ENCODE data around the gene TCF12.
"Not testable (repeated sequence)": the region's sequence is repeated elsewhere in the genome, so short reads cannot be mapped to it uniquely, and the experiment has no call there.

TCF12 gene

DNA sequence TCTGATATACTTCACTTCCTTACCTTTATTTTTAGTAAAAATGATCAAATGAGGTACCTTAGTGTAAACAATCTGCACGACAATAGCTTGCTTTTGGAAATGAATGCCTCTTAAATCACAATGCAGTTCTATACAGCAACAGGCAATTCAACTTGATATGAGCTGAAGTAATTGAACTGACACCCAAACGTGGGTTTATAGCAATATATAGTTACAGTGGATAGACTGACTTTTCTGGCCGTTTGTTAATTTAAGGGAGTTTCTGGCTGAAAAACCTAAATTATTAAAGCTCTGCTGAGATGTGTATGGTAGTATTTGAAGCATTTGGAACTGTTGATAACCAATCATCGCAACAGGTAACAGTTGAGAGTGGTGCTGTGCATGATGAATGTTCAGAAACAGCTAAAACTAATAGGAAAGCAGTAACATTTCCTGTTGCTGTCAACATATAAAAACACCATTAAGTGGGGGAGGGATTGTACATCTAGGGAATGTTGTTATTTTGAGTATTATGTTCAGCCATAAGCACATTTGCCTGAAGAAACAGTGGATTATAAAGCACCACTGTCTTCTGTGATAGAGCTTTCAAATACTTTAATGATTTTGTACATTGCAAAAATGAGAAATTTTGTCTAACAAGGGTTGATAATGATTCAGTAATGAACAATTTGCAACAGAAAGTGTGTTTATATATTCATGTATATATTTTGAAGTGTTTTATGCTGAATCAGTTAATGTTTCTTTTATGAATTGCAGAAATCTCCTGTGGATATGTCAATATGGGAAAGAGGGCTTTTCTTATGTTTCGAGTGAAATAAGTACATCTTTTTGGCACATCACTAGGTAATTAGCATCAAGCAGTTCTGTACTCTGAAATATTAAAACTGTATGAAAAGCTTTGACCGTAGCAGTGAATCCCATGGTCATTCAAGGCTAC lies 176.1 kb downstream of the TCF12 start:
- no peak for DNase-seq (ENCODE audit: low spot score)

- DNase-seq (ENCODE audit: low spot score): no peak
Measured at GRCh38 chr15:57095896-57096295, 177.5 kb downstream of the TCF12 start.

- no peak for DNase-seq (ENCODE audit: low spot score)
Measured at GRCh38 chr15:57097246-57097645, 178.8 kb downstream of the TCF12 start.

GRCh38 chr15:57097919-57098543 lies 179.6 kb downstream of the TCF12 start:
- DNase-seq (ENCODE audit: low spot score): not testable (repeated sequence)

DNA sequence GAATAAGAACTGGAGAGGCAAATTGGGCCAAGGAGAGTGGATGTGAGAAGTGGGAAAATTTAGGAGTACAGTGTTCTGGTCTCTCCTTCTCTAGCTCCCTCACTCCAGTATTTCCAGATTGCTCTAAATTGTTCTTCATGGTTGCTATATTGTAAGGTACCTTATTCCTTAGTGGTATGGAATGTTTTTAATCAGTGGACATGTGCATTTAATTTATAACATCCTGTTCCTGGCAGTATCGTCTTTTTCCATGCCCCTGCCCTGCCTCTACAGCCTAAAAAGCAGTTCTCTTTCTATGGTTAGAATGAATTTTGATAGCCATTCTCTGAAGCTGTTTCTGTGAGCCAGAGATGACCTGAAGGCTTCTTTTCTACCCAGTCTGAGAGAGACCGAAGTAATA lies 180.5 kb downstream of the TCF12 start:
- DNase-seq (ENCODE audit: low spot score): no peak

GRCh38 chr15:57100136-57100539 lies 181.7 kb downstream of the TCF12 start:
- no peak for DNase-seq (ENCODE audit: low spot score)

GRCh38 chr15:57102858-57103257 lies 184.4 kb downstream of the TCF12 start:
- no peak for DNase-seq (ENCODE audit: low spot score)

GRCh38 chr15:57108296-57108695 lies 189.9 kb downstream of the TCF12 start:
- no peak for DNase-seq (ENCODE audit: low spot score)

DNA sequence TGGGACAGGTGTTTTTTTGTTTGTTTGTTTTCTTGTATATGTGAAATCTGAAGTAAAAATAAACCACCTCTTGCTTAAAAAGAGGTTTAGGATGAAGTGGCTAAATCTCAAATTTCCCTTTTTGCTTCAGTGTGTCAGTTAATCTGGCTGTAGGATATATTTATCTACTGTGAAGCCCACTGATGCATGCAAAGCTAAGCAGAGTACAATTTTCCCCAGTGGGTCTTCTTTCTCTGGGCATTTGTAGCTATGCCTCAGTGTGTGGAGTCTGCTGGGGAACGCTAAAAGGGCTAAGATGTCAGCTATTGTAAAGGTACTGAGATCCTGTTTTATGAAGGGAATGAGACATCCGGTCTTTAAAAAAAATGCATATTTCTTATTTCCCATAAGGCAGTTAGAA lies 190.6 kb downstream of the TCF12 start:
- DNase-seq (ENCODE audit: low spot score): no peak

DNA sequence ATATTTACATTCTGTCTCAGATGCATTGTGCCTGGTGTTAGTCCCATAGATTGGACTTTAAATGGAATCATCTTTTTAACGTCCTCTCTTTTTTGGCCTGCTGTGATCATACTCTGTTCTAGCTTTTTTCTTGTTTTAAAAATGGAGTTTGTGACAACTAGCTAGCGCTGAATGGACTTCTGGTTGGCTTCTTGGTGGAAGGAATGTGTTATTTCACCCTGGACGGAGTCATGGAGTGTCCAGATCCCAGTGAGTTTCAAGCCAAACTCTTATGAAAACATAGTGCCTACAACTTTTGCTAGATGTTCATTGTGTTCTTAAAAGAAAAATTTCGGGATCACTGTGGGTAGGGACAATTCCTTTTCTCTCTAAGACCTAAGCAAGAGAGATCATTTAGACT lies 192.6 kb downstream of the TCF12 start:
- no peak for DNase-seq (ENCODE audit: low spot score)

DNA sequence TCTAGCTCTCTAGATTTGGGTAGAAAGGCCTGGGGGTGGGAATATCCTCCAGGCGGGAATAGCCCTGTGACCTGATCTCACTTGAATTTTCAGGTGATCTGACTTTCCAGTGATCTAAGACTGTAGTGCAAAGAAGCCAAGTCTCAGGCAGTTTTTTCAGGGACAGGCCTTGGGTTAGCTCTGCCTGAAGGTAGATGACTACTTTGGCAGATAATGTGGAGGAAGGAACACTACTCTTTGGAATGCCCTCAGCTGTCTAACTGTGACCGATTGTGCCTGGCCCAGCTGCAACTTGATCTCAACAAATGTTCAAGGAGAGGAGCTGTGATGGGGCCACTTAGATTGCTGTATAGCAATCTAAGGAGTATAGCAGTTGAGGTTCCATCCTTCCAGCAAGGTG lies 193.7 kb downstream of the TCF12 start:
- DNase-seq (ENCODE audit: low spot score): no peak

GRCh38 chr15:57114070-57114469 lies 195.6 kb downstream of the TCF12 start:
- DNase-seq (ENCODE audit: low spot score): no peak

GRCh38 chr15:57118013-57118799 lies 199.8 kb downstream of the TCF12 start:
- DNase-seq (ENCODE audit: low spot score): no peak

- DNase-seq (ENCODE audit: low spot score): no peak
Measured at GRCh38 chr15:57122080-57122840, 203.8 kb downstream of the TCF12 start.

- no peak for DNase-seq (ENCODE audit: low spot score)
Measured at GRCh38 chr15:57124036-57124435, 205.6 kb downstream of the TCF12 start.

GRCh38 chr15:57129064-57129463 lies 210.6 kb downstream of the TCF12 start:
- DNase-seq (ENCODE audit: low spot score): no peak

DNA sequence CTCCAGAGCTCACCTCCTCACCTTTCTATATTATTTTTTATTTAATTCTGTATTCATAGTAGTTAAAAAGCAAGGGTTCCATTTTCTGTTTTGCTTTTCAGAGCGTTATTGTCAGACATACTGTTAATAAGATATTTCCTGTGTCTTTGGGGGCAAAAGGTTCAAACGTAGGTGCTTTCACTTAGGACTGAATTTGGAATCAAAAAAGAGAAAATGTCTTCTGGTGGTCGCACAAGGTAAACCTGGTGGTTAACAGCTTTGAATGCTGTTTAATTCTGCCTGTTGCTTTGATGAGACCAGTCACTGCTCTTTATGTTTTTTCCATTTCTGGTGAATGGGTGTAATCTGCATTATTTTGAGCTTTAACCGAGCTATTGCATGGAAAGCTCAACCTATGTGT lies 212.5 kb downstream of the TCF12 start:
- DNase-seq (ENCODE audit: low spot score): no peak

- DNase-seq (ENCODE audit: low spot score): no peak
Measured at GRCh38 chr15:57133127-57133968, 214.9 kb downstream of the TCF12 start.

- no peak for DNase-seq (ENCODE audit: low spot score)
Measured at GRCh38 chr15:57134071-57134605, 215.7 kb downstream of the TCF12 start.

- no peak for DNase-seq (ENCODE audit: low spot score)
Measured at GRCh38 chr15:57134851-57135250, 216.4 kb downstream of the TCF12 start.

- no peak for DNase-seq (ENCODE audit: low spot score)
Measured at GRCh38 chr15:57135800-57136199, 217.4 kb downstream of the TCF12 start.
